HG03520 (cell line): ENCODE data around the gene NOVA2.

ENCODE experiments used
- ATAC-seq: cut with Tn5 transposase; IDR thresholded peaks from one replicate; pipeline ENCODE4 v1.9.1; 2021; ENCODE audit warnings: mild to moderate bottlenecking, moderate library complexity; ENCODE audit not compliant: unreplicated experiment

The NOVA2 gene

DNA sequence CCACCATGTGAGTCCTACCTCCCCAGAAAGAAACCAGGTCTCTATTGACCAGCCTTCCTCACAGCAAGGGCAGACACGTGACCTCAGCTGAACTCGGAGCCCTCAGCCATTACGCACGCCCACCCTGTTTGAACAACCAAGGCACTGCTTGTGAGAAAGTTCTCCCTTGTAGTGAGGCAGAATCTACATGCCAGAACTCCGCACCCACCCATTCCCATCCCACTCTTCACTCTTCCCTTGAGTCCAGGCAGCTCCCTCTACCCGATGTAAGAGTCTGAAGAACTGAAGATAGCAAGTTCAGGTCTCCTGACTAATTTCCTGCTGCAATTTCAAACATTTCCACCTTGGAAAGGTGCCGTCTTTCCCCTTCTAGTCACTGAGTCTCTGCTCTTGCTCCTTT, 6.4 kb downstream of the NOVA2 start:
- no peak for ATAC-seq

DNA sequence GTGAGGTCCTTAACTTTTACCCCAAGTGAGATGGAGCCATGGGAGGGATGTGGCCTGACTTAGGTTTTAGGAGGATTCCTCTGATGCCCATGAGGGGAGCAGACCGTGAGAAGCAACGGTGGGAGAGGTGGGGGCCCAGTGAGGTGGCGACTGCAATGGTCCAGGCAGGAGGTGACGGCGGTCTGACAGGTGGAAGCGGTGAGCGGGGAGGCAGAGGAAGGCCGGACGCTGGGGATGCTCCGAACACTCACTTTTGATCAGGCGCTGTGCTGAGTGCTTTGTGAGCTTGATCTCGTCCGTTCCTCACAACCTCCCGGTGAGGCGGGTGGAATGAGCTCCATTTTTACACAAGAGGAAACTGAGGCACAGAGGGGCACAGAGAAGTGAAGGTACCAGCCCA, 11.6 kb downstream of the NOVA2 start:
- ATAC-seq, result no peak

DNA sequence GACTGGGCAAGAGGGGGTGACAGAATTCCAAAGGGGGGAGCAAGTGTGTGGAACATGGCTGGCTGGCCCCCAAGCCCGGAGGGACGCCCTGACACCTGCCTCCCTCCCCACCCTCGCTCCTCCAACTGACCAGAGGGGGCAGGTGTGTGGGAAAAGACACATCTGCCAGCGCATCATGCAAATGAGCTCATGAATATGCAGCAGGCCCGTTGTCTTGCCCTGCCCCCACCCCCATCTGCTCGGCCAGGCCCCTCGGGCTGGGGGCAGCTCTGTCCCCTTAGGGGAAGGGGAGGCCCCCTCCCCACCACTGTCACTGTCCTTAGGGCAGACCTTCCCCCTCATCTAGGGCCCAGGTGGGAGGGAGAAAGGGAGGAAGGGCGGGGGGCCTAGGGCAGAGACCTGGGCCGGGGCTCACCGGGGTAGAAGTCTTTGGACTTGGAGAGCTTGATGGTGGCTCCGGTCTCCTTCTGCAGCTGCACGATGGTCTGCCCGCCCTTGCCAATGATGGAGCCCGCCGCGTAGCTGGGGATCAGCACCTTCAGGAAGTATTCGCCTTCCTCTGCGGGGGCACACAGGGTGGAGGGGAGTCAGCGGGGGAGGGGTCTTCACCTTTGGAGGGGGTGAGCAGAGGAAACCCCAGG, 12.9 kb downstream of the NOVA2 start:
- ATAC-seq, result no peak

DNA sequence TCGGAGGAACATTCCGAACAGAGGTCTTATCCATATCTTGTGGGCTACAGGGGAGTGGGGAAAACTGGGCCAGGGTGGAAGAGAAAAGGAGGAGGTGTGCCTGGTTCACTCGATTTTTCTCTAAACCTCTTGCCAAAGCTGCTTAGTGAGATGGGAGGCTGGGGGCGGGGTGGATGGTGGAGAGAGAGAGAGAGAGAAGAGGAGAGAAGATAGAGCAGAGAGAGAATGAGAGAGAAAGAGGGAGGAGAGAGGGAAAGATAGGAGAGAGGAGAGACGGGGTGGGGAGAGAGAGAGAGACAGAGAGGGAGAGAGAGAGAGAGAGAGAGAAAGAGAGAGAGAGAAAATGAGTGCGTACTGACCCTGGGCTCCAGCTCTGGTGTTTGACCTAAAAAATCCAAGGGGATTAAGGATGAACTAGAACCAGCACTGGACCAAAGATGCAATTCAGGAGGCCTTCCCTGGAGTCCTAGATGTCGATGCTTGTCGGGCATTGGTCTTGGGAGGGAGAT, 14.1 kb downstream of the NOVA2 start:
- no peak for ATAC-seq

DNA sequence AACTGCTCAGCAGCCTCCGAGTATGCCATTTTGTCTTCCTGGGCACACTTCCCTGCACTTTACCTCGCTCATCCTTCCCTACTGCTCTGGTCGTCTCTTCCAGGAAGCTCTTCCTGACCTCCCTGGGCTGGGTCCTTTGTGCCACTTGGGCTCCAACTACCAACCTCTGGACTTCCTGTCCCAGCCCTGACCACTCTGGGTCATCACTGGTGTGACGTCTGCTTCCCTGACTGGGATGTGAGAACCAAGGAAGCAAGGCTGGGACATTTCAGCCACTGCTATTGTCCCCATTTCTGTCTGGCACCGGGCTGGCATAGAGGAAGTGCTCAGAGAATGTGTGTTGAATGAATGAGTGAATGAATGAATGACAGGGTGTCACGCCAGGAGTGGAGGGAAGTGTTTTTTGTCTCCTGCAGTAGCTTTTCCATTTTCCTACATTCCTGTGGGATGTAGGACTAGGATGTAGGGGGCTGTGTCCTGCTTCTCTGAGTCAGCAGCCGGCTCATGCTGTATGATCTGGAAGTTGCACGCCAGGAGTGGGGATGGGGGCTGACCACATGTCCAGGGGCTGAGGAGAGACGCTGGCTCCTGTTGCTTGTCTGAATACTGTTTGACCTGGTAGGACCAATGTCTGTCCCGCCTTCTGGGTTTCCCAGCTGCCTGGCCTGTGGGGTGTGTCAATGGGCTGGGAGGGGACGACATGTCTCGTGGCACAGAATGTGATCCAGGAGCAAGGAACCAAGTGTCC, 14.7 kb downstream of the NOVA2 start:
- no peak for ATAC-seq

DNA sequence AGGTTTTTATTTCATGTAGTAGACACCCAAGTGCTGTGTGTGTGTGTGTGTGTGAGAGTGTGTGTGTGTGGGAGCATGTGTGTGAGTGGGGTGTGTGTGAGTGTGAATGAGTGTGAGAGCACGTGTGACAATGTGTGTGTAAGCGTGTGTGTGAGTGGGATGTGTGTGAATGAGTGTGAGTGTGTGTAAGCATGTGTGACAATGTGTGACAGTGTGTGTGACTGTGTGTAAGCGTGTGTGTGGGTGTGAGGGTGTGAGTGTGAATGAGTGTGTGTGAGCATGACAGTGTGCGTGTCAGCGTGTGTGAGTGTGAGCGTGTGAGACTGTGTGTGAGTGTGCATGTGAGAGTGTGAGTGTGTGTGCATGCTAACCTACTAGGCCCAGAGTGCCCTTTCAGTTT, 15.3 kb downstream of the NOVA2 start:
- no peak for ATAC-seq

DNA sequence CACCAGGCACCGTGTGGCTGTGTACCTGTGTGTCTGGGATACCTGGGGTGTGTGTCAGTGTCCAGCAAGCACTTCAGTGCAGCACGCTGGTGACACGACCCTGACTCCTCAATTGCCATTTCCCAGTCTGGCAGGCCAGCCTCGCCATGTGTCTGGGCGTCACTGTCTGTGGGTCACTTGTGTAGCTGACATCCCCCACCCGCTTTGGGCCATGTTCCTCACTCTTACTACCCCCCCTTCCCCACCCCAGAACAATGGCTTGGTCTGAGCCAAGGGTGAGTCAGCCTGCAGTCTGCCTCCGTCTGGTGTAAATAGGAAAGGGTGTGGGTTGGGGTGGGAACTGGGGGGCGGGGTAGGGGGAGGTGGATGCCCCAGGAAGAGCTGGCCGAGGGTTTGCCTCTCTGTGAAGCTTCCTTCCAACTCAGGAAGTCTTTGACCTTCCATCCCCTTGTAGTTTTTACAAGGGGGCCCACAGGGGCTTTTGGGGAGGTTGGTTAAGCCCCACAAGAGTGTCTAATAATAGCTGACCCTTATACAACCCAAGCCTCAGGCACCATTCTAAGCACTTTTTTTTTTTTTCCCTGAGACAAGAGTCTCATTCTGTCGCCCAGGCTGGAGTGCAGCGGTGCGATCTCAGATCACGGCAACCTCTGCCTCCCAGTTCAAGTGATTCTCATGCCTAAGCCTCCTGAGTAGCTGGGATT, 17.6 kb downstream of the NOVA2 start:
- no peak for ATAC-seq

DNA sequence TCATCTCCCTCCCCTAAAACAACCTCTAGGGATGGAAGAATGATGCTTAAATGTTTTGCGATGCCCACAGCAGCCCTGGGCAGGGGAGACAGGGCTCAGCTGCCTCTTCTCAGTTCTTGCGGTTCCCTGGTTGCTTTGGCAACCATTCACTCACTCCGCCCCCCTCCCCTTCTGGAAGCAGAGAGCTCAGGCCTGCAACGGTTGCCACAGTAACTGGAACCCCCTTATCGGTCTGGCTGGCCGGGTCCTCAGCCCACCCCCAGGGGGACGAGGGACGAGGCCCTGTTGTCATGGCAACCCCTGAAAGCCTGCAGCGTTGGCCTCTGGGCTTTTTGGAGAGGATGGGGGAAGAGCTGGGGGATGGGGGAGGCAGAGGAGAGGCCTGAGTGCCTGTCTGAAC, 19.5 kb downstream of the NOVA2 start:
- ATAC-seq, result no peak

DNA sequence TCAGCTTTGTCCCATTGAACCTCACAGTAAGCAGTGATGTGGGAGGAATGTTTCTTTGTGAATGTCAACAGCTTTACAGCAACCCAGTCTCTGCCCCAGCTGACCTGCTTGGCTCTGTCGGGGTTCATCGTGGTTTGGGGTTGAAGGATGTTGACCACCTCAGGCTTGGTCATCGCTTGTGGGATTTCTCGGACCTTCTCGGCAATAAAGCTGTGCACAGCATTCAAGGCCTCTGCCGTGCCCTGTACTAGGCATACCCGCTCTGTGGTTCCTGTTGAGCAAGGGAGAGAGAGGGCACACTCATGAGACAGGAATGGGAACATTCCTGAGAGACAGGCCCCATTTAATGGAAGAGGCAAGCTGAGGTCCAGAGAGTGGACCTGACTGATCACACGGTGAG, 20.0 kb downstream of the NOVA2 start:
- no peak for ATAC-seq

DNA sequence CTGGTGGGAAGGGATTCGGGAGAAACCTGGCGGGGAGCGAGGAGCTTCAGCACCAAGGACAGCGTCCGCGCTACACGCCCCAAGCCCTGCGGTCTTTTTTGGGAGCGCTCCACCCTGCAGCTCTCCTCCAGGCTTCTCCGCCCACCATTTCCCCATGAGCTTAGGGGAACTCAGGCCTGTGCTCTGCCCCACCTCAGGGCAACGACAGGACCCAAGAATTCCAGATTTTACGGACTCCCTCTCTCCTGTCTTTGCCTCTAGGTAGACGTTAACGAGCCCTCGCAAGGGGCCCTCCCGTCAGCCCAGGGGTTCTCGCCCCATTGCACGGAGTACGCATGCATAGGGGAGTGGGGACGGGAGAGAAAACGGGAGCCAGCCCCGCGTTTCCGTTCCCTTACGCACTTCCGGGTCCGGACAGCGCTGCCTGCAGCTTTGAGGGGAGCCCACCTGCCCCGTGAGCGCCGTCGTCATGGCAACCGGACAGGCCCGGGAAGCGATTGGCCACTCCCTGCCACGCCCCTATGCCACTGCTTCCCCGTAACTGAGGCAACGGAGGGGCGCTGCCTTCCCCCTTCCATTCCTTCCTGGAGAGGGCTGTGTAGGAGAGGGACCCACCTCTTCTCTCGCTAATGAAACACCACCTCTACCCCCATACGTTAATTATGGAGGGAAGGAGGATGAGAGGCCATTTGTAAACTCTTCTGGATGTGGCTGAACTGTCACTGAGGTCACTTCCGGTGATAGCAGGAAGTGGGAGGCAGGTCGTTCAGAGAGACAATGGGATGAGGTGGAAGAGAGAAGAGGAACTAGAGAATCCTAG, 20.8 kb downstream of the NOVA2 start:
- no peak for ATAC-seq

DNA sequence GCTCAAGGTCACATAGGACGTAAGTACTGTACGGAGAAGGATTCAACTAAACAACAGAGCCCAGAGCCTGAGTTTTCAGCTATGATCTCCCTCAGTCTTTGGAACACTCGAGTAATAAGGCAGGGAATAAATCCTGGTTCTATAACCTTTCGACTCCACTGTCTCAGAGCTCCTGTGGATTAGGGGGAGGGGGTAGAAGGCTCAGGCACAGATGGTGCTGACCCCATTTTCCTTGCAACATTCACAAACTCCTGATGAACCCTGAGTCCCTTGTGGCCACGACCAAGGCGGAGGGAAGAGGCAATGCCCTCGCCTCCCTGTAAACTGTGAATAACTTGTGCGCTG, 21.4 kb downstream of the NOVA2 start:
- no peak for ATAC-seq

DNA sequence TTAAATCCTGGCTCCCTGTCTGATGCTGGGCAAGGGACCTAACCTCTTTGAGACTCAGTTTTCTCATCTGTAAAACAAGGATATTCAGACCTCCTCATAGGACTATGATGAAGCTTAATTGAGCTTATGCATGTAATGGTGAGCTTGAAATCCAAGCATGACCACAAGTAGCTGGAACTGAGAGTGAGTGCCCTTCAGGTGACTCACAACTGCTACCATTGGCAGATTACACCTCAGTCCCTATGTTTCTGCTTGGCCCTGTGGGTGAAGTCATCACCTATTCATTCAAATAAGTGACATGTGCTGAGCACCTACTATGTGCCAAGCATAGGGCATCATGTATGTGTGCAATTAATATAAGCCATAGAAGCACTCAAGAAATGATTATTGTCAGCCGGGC, 25.7 kb downstream of the NOVA2 start:
- no peak for ATAC-seq

DNA sequence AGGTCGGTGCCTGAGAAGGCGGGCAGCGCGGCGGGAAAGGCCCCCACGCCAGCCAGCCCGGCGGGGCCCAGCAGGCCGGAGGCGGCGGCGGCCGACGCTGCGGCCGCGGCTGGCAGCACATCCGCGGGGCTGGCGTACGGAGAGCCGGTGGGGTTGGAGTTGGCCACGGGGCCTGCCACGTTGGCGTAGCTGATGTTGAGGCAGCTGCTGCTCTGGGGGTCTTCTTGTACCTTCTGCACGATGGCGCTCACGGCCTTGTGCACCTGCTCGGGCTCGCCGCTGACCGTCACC, 33.2 kb downstream of the NOVA2 start:
- ATAC-seq, result no peak

DNA sequence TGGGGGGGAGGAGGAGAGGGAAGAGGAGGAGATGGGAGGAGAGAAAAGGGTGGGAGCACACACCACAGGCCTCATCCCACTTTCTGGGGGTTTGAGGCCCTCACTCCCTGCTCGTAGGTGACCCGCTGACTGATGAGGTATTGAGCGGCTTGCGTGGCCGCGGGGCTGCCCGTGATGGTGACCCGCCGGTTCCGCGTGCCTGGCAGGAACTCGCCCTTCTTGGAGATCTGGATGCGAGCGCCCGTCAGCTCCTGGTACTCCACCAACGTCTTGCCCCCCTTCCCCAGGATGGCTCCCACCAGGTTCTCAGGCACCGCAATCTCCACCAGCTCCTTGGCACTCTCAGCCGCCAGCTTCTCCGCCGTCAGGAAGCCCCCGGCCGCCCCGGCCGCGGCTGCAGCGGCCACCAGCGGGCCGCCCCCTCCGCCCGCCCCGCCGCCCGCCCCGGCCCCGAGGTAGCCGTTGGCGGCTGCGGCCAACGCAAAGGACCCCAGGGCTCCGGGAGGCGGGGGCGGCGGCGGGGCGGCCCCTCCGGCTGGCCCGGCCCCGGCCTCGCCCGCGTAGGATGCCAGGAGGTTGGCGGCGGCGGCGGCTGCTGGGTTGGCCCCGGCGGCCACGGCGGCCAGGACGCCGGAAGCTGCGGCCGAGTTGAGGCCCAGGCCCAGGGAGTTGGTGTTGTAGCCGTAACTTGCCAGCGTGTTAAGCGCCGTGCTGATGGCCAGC, 33.7 kb downstream of the NOVA2 start:
- no peak for ATAC-seq

DNA sequence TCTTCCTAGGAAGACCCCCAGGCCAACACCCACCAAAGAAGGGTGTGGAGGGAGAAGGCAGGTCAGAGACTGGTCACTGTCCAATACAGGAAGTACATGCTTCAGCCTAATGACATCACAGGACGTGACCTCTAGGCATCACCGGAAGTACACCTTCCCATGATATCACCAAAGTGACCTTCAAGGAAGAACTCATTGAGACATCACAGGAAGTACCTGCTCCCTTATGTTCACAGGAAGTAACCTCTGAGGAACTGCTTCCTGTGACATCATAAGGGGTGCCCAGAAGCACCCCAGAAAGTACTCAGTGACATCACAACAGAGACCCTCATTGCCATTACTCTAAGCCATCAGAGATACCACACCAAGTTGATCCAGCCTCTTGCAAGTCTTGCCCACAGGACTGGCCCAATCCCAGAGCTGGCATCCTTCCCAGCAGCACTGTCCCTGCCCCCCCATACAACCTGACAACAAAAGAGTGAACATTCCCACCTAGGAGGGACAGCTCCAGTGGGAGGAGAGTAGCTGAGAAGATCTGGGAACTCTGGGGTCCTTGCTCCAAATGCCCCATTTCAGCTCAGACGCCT, 34.8 kb downstream of the NOVA2 start:
- no peak for ATAC-seq

DNA sequence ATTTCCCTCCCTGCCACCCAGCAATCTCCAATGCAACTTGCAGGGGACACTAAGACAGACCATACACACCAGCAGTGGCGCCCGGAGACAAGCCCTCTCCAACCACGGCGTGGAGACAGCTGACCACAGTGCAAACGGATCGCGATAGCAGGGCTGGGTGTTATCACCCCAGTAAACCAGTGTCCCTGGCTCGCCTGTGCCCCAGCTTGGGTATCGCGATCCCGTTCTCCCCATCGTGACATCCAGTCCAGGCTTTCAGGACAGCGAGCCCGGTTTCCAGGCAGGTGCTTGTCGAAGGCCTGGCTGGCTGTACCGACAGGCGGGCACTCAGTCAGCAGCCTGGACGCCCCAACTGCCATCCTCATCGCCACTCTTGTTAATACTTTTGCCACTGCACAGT, 38.4 kb downstream of the NOVA2 start:
- no peak for ATAC-seq

DNA sequence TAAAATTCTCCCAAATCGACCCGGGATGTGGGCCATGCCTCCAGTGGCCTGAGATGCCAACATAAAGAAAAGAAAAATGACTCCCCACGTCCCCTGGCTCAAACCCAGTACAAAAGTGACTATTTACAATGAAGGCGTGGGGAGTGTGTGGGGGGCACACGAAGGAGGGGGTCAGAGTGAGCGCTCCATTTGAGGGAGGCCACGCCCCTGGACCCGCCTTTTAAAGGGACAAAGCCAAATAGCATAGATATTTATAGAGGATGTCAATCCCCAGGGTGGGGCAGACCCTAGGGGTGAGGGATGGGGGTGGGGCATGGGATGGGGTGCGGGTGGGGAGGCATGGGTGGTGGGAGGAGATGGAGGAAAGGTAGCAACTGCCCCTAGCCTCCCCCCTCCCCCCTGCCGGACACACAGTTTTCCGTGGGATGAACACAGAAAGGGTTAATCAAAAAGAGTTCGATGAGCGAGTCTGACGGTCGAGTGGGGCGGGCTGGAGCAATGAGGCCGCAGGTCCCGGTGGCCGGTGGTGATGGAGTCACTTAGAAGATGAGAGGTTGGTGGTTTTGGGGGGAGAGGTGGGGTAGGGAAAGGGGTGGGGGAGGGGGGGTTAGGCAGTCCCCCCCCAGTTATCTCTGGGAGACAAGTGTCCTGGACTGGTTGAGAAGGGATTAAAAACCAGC, 39.0 kb downstream of the NOVA2 start:
- ATAC-seq, result no peak

DNA sequence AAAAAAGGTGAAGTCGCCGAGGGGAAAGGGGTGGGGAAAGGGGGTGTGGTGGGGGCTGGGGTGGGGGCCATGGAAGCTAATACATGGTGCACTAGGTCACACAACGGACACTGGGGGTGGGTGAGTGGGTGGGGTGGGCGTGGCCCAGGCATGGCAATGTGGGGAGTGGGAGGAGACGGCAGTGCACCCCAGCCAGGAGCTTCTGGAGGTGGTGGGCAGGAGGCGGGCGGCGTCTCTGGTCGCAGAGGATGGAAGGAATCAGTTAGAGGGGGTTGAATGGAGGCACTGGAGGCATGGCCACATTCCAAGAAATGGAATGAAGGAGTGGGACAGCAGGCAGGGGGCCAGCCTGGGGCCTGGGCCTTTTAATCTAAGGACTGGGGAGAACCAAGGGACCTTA, 39.9 kb downstream of the NOVA2 start:
- no peak for ATAC-seq

DNA sequence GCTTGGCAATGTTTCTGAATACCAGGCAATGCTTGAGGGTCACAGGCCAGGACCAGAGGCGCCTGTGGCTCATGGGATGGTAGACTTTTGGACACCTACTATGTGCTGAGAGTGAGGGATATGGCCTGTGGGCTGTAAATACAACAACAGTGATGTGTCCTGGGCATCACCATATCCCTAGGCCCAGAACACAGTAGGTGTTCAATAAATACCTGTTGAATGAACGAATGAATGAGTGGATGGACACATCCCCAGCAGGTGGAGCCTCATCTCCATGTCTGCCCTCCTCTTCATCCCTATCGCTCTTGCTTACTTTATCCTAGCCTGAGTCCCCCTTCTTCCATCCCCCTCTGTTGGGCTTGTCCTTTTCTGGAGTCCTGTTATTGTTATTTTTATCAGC, 42.6 kb downstream of the NOVA2 start:
- no peak for ATAC-seq

DNA sequence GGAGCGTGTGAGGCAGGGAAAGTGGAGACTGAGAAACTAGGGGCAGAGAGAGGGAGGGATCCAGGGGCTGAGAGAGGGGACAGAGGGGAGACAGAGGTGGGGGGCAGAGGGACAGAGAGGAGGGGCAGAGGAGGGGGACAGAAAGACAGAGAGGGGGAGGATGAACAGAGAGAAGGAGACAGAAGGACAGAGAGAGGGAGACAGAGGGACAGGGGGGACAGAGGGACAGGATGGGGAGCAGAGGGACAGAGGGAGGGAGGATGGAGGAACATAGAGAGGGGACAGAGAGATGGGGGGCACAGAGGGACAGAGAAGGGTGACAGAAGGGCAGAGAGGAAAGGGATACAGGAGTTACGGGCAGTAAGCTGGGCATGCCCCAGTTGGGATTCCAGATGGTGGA, 44.4 kb downstream of the NOVA2 start:
- ATAC-seq, result no peak
